ENCODE data around the gene RFX8.

Gene RFX8

DNA sequence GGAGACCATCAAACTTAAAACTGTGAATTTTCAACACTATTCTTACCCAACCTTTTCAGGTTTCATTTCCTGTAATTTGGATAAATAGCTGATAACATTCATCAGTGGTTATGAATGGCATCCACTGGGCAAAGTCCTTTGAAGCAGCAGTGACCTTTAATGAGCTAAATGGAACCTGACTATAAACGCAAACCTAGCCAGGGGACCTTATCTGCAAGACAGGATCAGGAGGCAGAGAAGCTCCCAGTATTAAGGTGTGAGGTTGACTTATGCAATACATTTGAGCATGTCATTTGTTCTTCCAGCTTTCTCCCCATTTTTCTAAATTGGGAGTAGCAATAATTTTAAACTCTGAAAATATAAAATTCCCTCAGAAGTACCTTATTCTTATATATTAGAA lies 126.0 kb downstream of the RFX8 start:
- DNase-seq: no peak

All from right kidney (tissue), 1 donor.